GM12873 (cell line): ENCODE measurements around the gene CHST12.
A peak's percentile ranks its signal among the peaks of the same experiment; 100 is the strongest.

ENCODE experiments used
- CTCF ChIP-seq: IDR thresholded peaks from 2 replicates; pipeline ENCODE4 v1.5.1; 2012; ENCODE audit warnings: low read depth, mild to moderate bottlenecking, moderate library complexity, low read length, control low read depth; ENCODE audit not compliant: insufficient read depth; ENCODE audit errors: missing control alignments

The CHST12 gene

DNA sequence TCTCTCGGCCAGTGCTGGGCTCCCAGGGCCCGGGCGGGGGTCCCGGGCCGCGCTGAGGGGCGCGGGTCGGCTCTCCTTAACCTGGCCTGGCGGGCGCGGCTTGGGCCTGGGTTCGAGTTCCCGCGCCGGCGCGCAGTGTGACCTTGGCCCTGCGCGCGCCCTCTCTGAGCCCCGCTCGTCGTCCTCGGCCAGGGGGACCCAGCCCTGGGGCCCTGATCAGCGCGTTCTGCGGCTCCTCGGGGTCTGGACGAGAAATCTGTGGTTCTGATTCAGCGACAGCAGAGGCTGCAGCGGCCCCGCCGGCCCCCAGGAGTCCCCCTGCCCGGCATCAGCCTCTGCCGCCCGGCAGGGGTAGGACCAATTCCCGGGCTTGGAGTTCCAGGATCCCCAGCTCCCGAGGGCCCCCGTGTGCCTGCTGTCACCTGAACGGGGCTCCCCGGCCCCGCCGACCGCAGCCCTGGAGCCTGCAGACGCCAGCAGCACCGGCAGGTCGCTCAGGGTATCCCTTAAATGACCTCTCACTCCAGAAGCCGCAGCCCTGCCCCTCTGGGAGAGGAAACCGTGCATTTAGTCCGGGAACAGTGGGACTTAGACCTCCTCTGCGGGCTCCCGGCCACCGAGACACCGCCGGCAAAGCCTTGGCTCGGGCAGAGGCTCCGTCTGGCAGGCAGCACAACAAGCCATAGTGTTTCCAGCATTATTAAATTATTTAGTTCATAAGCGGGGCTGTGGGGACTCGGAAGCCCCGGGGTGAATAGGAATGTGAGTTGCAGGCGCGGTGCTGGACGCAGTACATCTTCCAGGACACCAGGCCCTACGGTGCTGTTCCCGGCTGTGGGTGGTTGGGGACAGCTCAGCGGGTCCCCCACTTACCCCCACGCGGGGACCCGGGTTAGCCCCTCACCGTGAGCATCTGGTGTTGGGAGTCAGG is 572 bp downstream of the CHST12 start:
- peak; percentile 18 for TF ChIP-seq CTCF

- no peak for TF ChIP-seq CTCF
Measured at GRCh38 chr7:2404714-2405119, 1.3 kb downstream of the CHST12 start.

DNA sequence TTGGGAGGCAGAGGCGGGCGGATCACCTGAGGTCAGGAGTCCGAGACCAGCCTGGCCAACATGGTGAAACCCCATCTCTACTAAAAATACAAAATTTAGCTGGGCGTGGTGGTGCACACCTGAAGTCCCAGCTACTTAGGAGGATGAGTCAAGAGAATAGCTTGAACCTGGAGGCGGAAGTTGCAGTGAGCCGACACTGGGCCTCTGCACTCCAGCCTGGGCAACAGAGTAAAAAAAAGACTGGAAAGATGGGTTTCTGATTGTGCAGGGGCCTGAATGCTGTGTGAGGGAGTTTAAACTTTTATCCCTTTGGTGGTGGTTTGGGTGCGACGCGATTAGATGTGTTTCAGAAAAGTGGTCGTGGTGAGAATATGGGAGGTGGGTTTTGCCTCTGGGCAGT is 1.8 kb downstream of the CHST12 start:
- no peak for TF ChIP-seq CTCF

DNA sequence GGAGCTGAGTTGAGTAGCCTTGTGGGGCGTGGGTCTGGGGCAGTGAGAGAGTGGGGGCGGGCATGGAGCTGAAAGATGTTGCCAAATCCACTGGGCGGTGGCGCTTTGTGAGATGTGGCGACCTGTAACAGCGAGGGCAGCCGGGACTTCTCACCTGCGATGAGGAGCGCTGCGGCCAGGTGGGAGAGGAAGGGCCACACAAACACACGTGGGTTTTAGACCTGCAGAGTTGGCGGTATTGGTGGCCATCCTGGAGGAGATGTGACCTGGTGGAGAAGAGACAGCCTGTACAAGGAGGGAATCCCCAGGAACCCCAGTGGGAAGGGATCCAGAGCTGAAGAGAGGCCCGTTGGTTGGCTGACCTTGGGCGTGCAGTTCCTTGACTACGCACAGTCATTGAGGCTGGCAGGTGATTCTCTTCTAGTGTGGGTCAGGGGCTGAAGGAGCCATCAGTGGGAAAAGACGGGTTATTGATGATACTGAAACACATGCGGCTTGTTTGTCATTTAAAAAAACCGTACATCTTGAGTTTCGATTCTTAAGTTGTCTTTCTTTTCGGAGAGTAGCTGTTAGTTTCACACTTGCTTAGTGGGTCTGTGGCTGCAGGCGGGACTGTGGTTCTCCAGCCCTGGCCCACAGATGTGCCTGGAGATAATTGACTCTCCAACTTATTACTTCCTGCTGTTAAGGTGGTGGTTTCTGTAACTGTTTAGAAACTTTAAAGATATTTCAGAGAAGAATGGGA is 2.4 kb downstream of the CHST12 start:
- TF ChIP-seq CTCF, result no peak

GRCh38 chr7:2409745-2410414 is 6.5 kb downstream of the CHST12 start:
- no peak for TF ChIP-seq CTCF

DNA sequence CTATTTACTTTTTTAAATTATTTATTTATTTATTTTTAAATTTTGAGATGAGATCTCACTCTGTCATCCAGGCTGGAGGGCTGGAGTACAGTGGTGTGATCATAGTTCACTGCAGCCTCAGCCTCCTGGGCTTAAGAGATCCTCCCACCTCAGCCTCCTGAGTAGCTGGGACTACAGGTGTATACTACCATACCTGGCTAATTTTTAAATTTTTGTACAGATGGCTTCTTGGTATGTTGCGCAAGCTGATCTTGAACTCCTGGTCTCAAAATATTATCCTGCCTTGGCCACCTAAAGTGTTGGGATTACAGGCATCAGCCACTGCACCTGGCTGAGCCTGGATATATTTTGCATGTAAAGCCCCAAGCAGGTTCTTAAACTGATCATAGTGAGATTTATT is 7.6 kb downstream of the CHST12 start:
- TF ChIP-seq CTCF, result no peak
